K562 (cell line): ENCODE measurements around the gene SIGLEC14. TPM values are rescaled to one million over a fixed set of nuclear protein-coding genes. Genes with fewer than 3 reads are reported as not detected.

ENCODE experiments used
- COPS2 ChIP-seq: fragments of 450-650 bp; conservative IDR thresholded peaks from 2 replicates; pipeline ENCODE4 v1.6.1; 2016; ENCODE audit warnings: mild to moderate bottlenecking, moderate library complexity
- FOS ChIP-seq: IDR thresholded peaks from 3 replicates; pipeline ENCODE4 v1.6.1; 2011; ENCODE audit not compliant: insufficient read length; ENCODE audit errors: extremely low read depth
- FOXO4 ChIP-seq: fragments of 450-650 bp; formaldehyde crosslinking; IDR thresholded peaks from 2 replicates; pipeline ENCODE4 v1.4.0; 2020; ENCODE audit warnings: mild to moderate bottlenecking, moderate library complexity
- HMG20B ChIP-seq: fragments of 250-450 bp; sonication (Bioruptor Pico); IDR thresholded peaks from 2 replicates; pipeline ENCODE4 v1.5.0; 2021; ENCODE audit warnings: mild to moderate bottlenecking
- IRF1 ChIP-seq: sonication (generic); formaldehyde crosslinking; IDR thresholded peaks from 2 replicates; pipeline ENCODE4 v1.8.0; 2022; ENCODE audit warnings: missing genetic modification reagents, mild to moderate bottlenecking, borderline replicate concordance
- MITF ChIP-seq: IDR thresholded peaks from 2 replicates; pipeline ENCODE4 v1.6.1; 2014; ENCODE audit warnings: antibody characterized with exemption
- NFRKB ChIP-seq: fragments of 450-650 bp; IDR thresholded peaks from 2 replicates; pipeline ENCODE4 v1.6.1; 2016; ENCODE audit warnings: low read depth
- NR4A1 ChIP-seq, 2 experiments: fragments of 250-450 bp in 1 of 2; fragments of 450-650 bp in 1 of 2; sonication (Bioruptor Pico) in 1 of 2; IDR thresholded peaks; 2 replicates each; pipeline versions ENCODE4 v1.4.0 to v1.6.1; 2016 to 2020; ENCODE audit warnings: mild to moderate bottlenecking in 2 of 2, missing compliant biosample characterization in 1 of 2, missing genetic modification characterization in 1 of 2, moderate library complexity in 1 of 2
- PTTG1 ChIP-seq: fragments of 450-650 bp; IDR thresholded peaks from 2 replicates; pipeline ENCODE4 v1.6.1; 2016; ENCODE audit warnings: low read depth, mild to moderate bottlenecking, missing genetic modification characterization, missing compliant biosample characterization
- SMC3 ChIP-seq: conservative IDR thresholded peaks from 2 replicates; pipeline ENCODE4 v1.6.1; 2011; ENCODE audit warnings: low read depth, low read length, improper control_type of control experiment; ENCODE audit not compliant: insufficient read depth
- SREBF2 ChIP-seq: sonication (generic); formaldehyde crosslinking; IDR thresholded peaks from 2 replicates; pipeline ENCODE4 v1.4.0; 2020; ENCODE audit warnings: mild to moderate bottlenecking, missing genetic modification reagents
- ZBED1 ChIP-seq: IDR thresholded peaks from 2 replicates; pipeline ENCODE4 v1.6.1; 2014
- ZBTB17 ChIP-seq: fragments of 450-650 bp; formaldehyde crosslinking; IDR thresholded peaks from 2 replicates; pipeline ENCODE4 v1.4.0; 2020; ENCODE audit warnings: mild to moderate bottlenecking
- ZBTB9 ChIP-seq: fragments of 450-650 bp; formaldehyde crosslinking; IDR thresholded peaks from 2 replicates; pipeline ENCODE4 v1.4.0; 2020; ENCODE audit warnings: mild to moderate bottlenecking, moderate library complexity
- ZFP36 ChIP-seq: fragments of 150-350 bp; IDR thresholded peaks from 2 replicates; pipeline ENCODE4 v1.6.1; 2018; ENCODE audit warnings: low read length, low read depth; ENCODE audit not compliant: partially characterized antibody
- ZNF609 ChIP-seq: sonication (generic); formaldehyde crosslinking; IDR thresholded peaks from 2 replicates; pipeline ENCODE4 v1.8.1; 2023; ENCODE audit warnings: missing genetic modification reagents, mild to moderate bottlenecking, borderline replicate concordance
- ZNF766 ChIP-seq: fragments of 200-800 bp; sonication (Bioruptor generic); conservative IDR thresholded peaks from 2 replicates; pipeline ENCODE4 v1.6.1; 2016; ENCODE audit warnings: missing genetic modification characterization, missing compliant biosample characterization
- polyA plus RNA-seq, 8 experiments: library from polyadenylated mRNA; depleted of rRNA in 4 of 8; stranded (reverse) in 5 of 8; unstranded in 3 of 8; fragments of >200 nt; fragmentation: Nextera tagmentation in 2 of 8; fragmentation: Illumina TruSeq in 1 of 8; extraction: Ambion mirVana in 2 of 8; extraction: Trizol in 1 of 8; gene quantifications; 2 replicates each; pipeline versions ENCODE4 v1.2.1 to v1.2.3, GENCODE V29; 2011 to 2014; ENCODE audit warnings: inconsistent platforms in 1 of 8, missing spikeins in 1 of 8
- total RNA-seq, 7 experiments: library from RNA; depleted of rRNA in 6 of 7; stranded (reverse); fragments of >200 nt in 6 of 7; fragmentation: Illumina TruSeq in 2 of 7; extraction: Trizol in 2 of 7; gene quantifications; 2 replicates each; pipeline versions ENCODE4 v1.2.1 to v1.2.3, GENCODE V29; 2011 to 2021; ENCODE audit warnings: low replicate concordance in 1 of 7

SIGLEC14 gene
- total and polyA plus RNA-seq, 9 of the 15 experiments (the other 6 are each of a cell fraction or from before 2014, with no cell fraction given) = not detected

- no peak for TF ChIP-seq ZNF609 (CRISPR knock-in tag)
- no peak for TF ChIP-seq SREBF2 (CRISPR knock-in tag)
- TF ChIP-seq HMG20B (CRISPR knock-in tag) = no peak
- TF ChIP-seq FOS = no peak
- no peak for TF ChIP-seq MITF
- TF ChIP-seq ZBTB17 (CRISPR knock-in tag) = 0 out of 2 replicates have a peak, but pooled peaks have one; percentile 32
- no peak for TF ChIP-seq ZBED1
- TF ChIP-seq ZFP36 = no peak
- no peak for TF ChIP-seq FOXO4 (CRISPR knock-in tag)
- TF ChIP-seq COPS2 = no peak
- TF ChIP-seq PTTG1 = no peak
- no peak; the same call in 1 of the 2 replicates for TF ChIP-seq ZBTB9
- no peak for TF ChIP-seq NR4A1 (CRISPR knock-in tag; IDR thresholded peaks at IDR 0.05)
- no peak for TF ChIP-seq NR4A1 (tag; IDR thresholded peaks at IDR 0.05)
- TF ChIP-seq ZNF766 (CRISPR knock-in tag) = no peak; the same call in none of the 2 replicates
- no peak for TF ChIP-seq IRF1 (CRISPR knock-in tag)
- TF ChIP-seq SMC3 = no peak
- no peak for TF ChIP-seq NFRKB
Measured at GRCh38 chr19:51593969-51594773, 52.5 kb downstream of the SIGLEC14 start (continued).
